IMR-90 (cell line): ENCODE measurements around the gene ZNF248. TPM values are rescaled to one million over a fixed set of nuclear protein-coding genes. Genes with fewer than 3 reads are reported as not detected.

ENCODE experiments used
- ATAC-seq: fragments of 200-7000 bp; cut with Tn5 transposase; 2 replicates; pipeline ENCODE4 v1.9.1; 2020; ENCODE audit warnings: low read depth, mild to moderate bottlenecking, moderate library complexity
- BruUV-seq: library from RNA; stranded (reverse); fragments of 400-500 nt; replicated peaks from 2 replicates; lab custom pipeline; 2021; lab: Mats Ljungman, UMichigan
- CTCF ChIA-PET: fragments of 300-600 bp; formaldehyde crosslinking; extraction: SDS; loops from one replicate; lab custom pipeline; 2021; ENCODE audit warnings: antibody characterized with exemption; lab: Yijun Ruan, JAX
- POLR2A ChIA-PET: fragments of 300-600 bp; sonication (Branson Sonifier 250); formaldehyde crosslinking; loops from one replicate; lab custom pipeline; 2022; ENCODE audit warnings: antibody characterized with exemption; ENCODE audit not compliant: unreplicated experiment; lab: Charles Lee
- DNase-seq: peaks from one replicate; pipeline ENCODE4 v3.0.0; 2013
- H2AFZ ChIP-seq: replicated peaks from 2 replicates; pipeline ENCODE3; 2013; ENCODE audit warnings: low read length, mild to moderate bottlenecking; ENCODE audit not compliant: poor library complexity
- H2AK5ac ChIP-seq: 2 replicates; pipeline ENCODE4 v1.6.1; 2013; ENCODE audit warnings: low read depth, low read length, inconsistent platforms
- H2AK9ac ChIP-seq: replicated peaks from 2 replicates; pipeline ENCODE3; 2013; ENCODE audit warnings: mild to moderate bottlenecking, low read depth, low read length, moderate library complexity; ENCODE audit not compliant: poor library complexity
- H2BK120ac ChIP-seq: 2 replicates; pipeline ENCODE4 v1.6.1; 2013; ENCODE audit warnings: low read depth, low read length, inconsistent platforms
- H2BK15ac ChIP-seq: 3 replicates; pipeline ENCODE4 v1.6.1; 2013; ENCODE audit warnings: low read depth, low read length, inconsistent platforms
- H2BK20ac ChIP-seq: 2 replicates; pipeline ENCODE4 v1.6.1; 2013; ENCODE audit warnings: low read depth, mild to moderate bottlenecking, inconsistent platforms, low read length, moderate library complexity
- H2BK5ac ChIP-seq: 2 replicates; pipeline ENCODE4 v1.6.1; 2013; ENCODE audit warnings: mild to moderate bottlenecking, low read depth, low read length, inconsistent platforms; ENCODE audit not compliant: poor library complexity, severe bottlenecking
- H3K14ac ChIP-seq: replicated peaks from 2 replicates; pipeline ENCODE4 v1.6.1; 2013; ENCODE audit warnings: low read depth, low read length, inconsistent platforms
- H3K18ac ChIP-seq: 2 replicates; pipeline ENCODE4 v1.6.1; 2013; ENCODE audit warnings: low read depth, low read length, control low read depth
- H3K23ac ChIP-seq: 2 replicates; pipeline ENCODE4 v1.6.1; 2013; ENCODE audit warnings: low read depth, low read length, inconsistent platforms
- H3K27ac ChIP-seq: 2 replicates; pipeline ENCODE4 v1.5.1; 2013; ENCODE audit warnings: mild to moderate bottlenecking, control low read depth, low read length; ENCODE audit not compliant: insufficient read depth
- H3K27me3 ChIP-seq: 2 replicates; pipeline ENCODE4 v1.6.1; 2013; ENCODE audit warnings: low read length; ENCODE audit not compliant: control insufficient read depth, insufficient read depth
- H3K36me3 ChIP-seq: 2 replicates; pipeline ENCODE4 v1.6.1; 2013; ENCODE audit warnings: low read length, mixed read lengths; ENCODE audit not compliant: control insufficient read depth, insufficient read depth
- H3K4ac ChIP-seq: 2 replicates; pipeline ENCODE4 v1.6.1; 2013; ENCODE audit warnings: low read depth, low read length, inconsistent platforms
- H3K4me1 ChIP-seq: 2 replicates; pipeline ENCODE4 v1.6.1; 2013; ENCODE audit warnings: low read length, mixed read lengths; ENCODE audit not compliant: control insufficient read depth, insufficient read depth
- H3K4me2 ChIP-seq: 2 replicates; pipeline ENCODE4 v1.6.1; 2013; ENCODE audit warnings: low read depth, mild to moderate bottlenecking, control low read depth, low read length, moderate library complexity
- H3K4me3 ChIP-seq: 2 replicates; pipeline ENCODE4 v1.5.1; 2013; ENCODE audit warnings: low read depth, mild to moderate bottlenecking, control low read depth, low read length, moderate library complexity; ENCODE audit not compliant: insufficient read depth
- H3K56ac ChIP-seq: 2 replicates; pipeline ENCODE4 v1.6.1; 2013; ENCODE audit warnings: low read length, inconsistent platforms; ENCODE audit not compliant: insufficient read depth; ENCODE audit errors: extremely low read depth
- H3K79me1 ChIP-seq, 2 experiments: 2 replicates each; pipeline ENCODE4 v1.6.1; 2013; ENCODE audit warnings: low read length in 2 of 2, inconsistent platforms in 1 of 2, low read depth in 1 of 2
- H3K9ac ChIP-seq: 2 replicates; pipeline ENCODE4 v1.6.1; 2013; ENCODE audit warnings: low read depth, low read length, control low read depth
- H3K9me1 ChIP-seq: 2 replicates; pipeline ENCODE4 v1.6.1; 2013; ENCODE audit warnings: low read length, inconsistent platforms; ENCODE audit not compliant: insufficient read depth
- H3K9me3 ChIP-seq: 2 replicates; pipeline ENCODE4 v1.6.1; 2013; ENCODE audit warnings: low read length; ENCODE audit not compliant: control insufficient read depth, insufficient read depth
- H4K20me1 ChIP-seq: 2 replicates; pipeline ENCODE4 v1.6.1; 2013; ENCODE audit warnings: low read length, inconsistent platforms; ENCODE audit not compliant: insufficient read depth
- H4K5ac ChIP-seq: 2 replicates; pipeline ENCODE4 v1.6.1; 2013; ENCODE audit warnings: mild to moderate bottlenecking, low read depth, low read length, control low read depth
- H4K8ac ChIP-seq, 2 experiments: 2 replicates each; pipeline ENCODE4 v1.6.1; 2013; ENCODE audit warnings: low read depth in 2 of 2, low read length in 2 of 2, control low read depth in 1 of 2, inconsistent platforms in 1 of 2
- H4K91ac ChIP-seq: 2 replicates; pipeline ENCODE4 v1.6.1; 2013; ENCODE audit warnings: low read depth, low read length, inconsistent platforms; ENCODE audit not compliant: insufficient read depth
- CEBPB ChIP-seq: IDR thresholded peaks from 2 replicates; pipeline ENCODE4 v1.6.1; 2012; ENCODE audit warnings: low read depth, low read length, improper control_type of control experiment
- CHD1 ChIP-seq: IDR thresholded peaks from 2 replicates; pipeline ENCODE4 v1.6.1; 2012; ENCODE audit warnings: low read depth, low read length, improper control_type of control experiment
- FOS ChIP-seq: fragments of 150-350 bp; IDR thresholded peaks from 2 replicates; pipeline ENCODE4 v1.6.1; 2016; ENCODE audit warnings: low read depth, low read length
- MAFK ChIP-seq: IDR thresholded peaks from 2 replicates; pipeline ENCODE4 v1.6.1; 2012; ENCODE audit warnings: low read depth, low read length, improper control_type of control experiment
- MAZ ChIP-seq: IDR thresholded peaks from 2 replicates; pipeline ENCODE4 v1.6.1; 2012; ENCODE audit warnings: low read depth, mild to moderate bottlenecking, low read length, improper control_type of control experiment, moderate library complexity, borderline replicate concordance
- RCOR1 ChIP-seq: IDR thresholded peaks from 2 replicates; pipeline ENCODE4 v1.6.1; 2012; ENCODE audit warnings: mild to moderate bottlenecking, low read length, improper control_type of control experiment; ENCODE audit not compliant: insufficient replicate concordance
- RFX5 ChIP-seq: IDR thresholded peaks from 2 replicates; pipeline ENCODE4 v1.8.0; 2012; ENCODE audit warnings: low read depth, mild to moderate bottlenecking, low read length, moderate library complexity
- SMC3 ChIP-seq: fragments of 150-350 bp; IDR thresholded peaks from 2 replicates; pipeline ENCODE4 v1.6.1; 2016; ENCODE audit warnings: low read depth, mild to moderate bottlenecking, antibody characterized with exemption, low read length, moderate library complexity
- WGBS, 2 experiments: methylation state at CpG; one replicate each; pipeline versions ENCODE4 v1.1.5 to v1.1.7; 2013; ENCODE audit warnings: missing lambda C conversion rate in 2 of 2; ENCODE audit not compliant: insufficient read length in 1 of 2; ENCODE audit errors: extremely low coverage in 2 of 2; 5-methylcytosine and 5-hydroxymethylcytosine counted together
- dilution Hi-C: fragments of 300-500 bp; cut with HindIII; formaldehyde crosslinking; loops from one replicate; pipeline ENCODE4 v1.14.3; 2018; ENCODE audit warnings: low sequenced_read_pairs; ENCODE audit not compliant: unreplicated experiment
- in situ Hi-C: fragments of 300-500 bp; cut with MboI; formaldehyde crosslinking; loops from 3 replicates; pipeline ENCODE4 v1.14.3; 2019; ENCODE audit warnings: low sequenced_read_pairs, inconsistent platforms, mixed read lengths
- intact Hi-C: fragments of 100-400 bp; cut with micrococcal nuclease; formaldehyde crosslinking; loops from 2 replicates; pipeline ENCODE4 v1.10.0; 2022
- polyA plus RNA-seq, 3 experiments: library from polyadenylated mRNA; depleted of rRNA; stranded (reverse); fragments of >200 nt; gene quantifications; 2 replicates each; pipeline ENCODE4 v1.2.3, GENCODE V29; 2012; ENCODE audit warnings: low replicate concordance in 1 of 3
- total RNA-seq: library from RNA; depleted of rRNA; stranded (reverse); fragments of >200 nt; gene quantifications from 2 replicates; pipeline ENCODE4 v1.2.3, GENCODE V29; 2012
- TF ChIP-seq, protein P1 (sequence below): fragments of 150-350 bp; IDR thresholded peaks from 2 replicates; pipeline ENCODE4 v1.6.1; 2016; ENCODE audit warnings: low read depth, mild to moderate bottlenecking, low read length, moderate library complexity, borderline replicate concordance

Gene ZNF248
- total and polyA plus RNA-seq, 2 of the 4 experiments (the other 2 are of a cell fraction) = 5.1 to 5.7 TPM

DNA sequence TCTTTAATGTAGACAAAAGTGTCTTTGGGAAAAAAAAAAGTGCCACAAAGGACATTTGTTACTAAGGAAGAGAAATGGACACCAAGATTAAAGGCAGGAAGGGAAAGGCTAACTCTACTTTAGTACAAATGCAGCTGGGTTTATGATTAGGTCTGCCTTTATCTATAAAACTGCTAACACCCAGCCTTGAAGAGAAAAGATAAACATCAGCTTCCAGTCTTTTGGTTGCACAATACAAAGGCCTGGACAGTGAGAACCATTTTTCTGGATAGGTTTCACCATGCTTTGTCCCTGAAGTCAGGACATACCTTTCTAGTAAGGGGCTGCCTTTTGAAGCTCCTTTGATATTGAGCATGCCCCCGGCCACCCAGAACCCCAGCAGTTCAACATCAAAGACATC lies 45.1 kb downstream of the ZNF248 start:
- POLR2A ChIA-PET = no interaction called here

More for the DNA sequence above, 45.1 kb downstream of the ZNF248 start:
- Histone ChIP-seq H3K4ac (no peak overlapping the region), H4K5ac (no peak overlapping the region), H3K27ac (no peak overlapping the region), H2BK120ac (no peak overlapping the region), H2AFZ (no peak overlapping the region), H3K9me3 (peaks cover 8% of the 10 kb centered on the region; the same call in 1 of the 2 replicates), H2AK9ac (no peak overlapping the region), H3K56ac (no peak overlapping the region), H4K91ac (no peak overlapping the region), H3K36me3 (no peaks in the 10 kb centered on the region), H2BK5ac (no peak overlapping the region), H3K4me3 (no peak overlapping the region), H2BK15ac (no peak overlapping the region), H3K23ac (no peak overlapping the region), H3K79me1 (no peaks in the 10 kb centered on the region), H3K9ac (no peak overlapping the region), H2BK20ac (no peak overlapping the region), H3K18ac (no peak overlapping the region), H3K14ac (no peak overlapping the region), H2AK5ac (no peak overlapping the region), H3K27me3 (no peaks in the 10 kb centered on the region), H4K8ac (no peak overlapping the region), H4K20me1 (no peaks in the 10 kb centered on the region), H3K4me1 (no peaks in the 10 kb centered on the region), H3K4me2 (no peak overlapping the region), H3K9me1 (no peaks in the 10 kb centered on the region)
- DNase-seq = no peak
- intact Hi-C loops = no loop called here
- CTCF ChIA-PET = no interaction called here
- BruUV-seq = no TSS peak
- TF ChIP-seq FOS = no peak
- TF ChIP-seq RFX5 = no peak
- TF ChIP-seq MAFK = no peak
- no peak for TF ChIP-seq CHD1
- no peak for TF ChIP-seq SMC3
- TF ChIP-seq MAZ = no peak
- no peak for TF ChIP-seq RCOR1
- TF ChIP-seq, protein P1, sequence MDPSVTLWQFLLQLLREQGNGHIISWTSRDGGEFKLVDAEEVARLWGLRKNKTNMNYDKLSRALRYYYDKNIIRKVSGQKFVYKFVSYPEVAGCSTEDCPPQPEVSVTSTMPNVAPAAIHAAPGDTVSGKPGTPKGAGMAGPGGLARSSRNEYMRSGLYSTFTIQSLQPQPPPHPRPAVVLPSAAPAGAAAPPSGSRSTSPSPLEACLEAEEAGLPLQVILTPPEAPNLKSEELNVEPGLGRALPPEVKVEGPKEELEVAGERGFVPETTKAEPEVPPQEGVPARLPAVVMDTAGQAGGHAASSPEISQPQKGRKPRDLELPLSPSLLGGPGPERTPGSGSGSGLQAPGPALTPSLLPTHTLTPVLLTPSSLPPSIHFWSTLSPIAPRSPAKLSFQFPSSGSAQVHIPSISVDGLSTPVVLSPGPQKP = no peak
- TF ChIP-seq CEBPB = no peak
- no peak for ATAC-seq
- dilution Hi-C loops = no loop called here
- in situ Hi-C loops = no loop called here
- WGBS, 2 experiments = no CpG with 5 or more reads among the region's 1 CpG
